GM19455 (cell line): Measurements from ENCODE around the gene SORBS2.

Experiments
- ATAC-seq: cut with Tn5 transposase; IDR thresholded peaks from one replicate; pipeline ENCODE4 v1.9.1; 2021; ENCODE audit not compliant: unreplicated experiment

SORBS2 gene

DNA sequence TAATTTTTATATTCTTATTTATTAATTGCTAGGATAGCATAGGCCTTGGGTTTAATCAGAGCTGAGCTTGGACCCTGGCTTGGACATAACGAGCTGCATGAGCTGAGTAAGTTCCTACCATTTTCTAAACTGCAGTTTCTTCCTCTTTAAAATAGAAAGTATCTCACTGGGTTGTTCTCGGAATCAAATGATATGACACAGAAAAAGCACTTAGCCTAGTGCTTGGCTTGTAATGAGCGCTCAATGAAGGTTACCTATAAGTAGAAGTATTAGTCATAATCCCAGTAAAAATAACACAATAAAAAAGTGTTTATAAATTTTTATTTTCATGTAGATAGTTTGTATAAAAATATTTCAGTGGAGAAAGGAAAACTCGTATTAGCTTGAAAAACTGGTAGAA, 163.4 kb downstream of the SORBS2 start:
- no peak for ATAC-seq

DNA sequence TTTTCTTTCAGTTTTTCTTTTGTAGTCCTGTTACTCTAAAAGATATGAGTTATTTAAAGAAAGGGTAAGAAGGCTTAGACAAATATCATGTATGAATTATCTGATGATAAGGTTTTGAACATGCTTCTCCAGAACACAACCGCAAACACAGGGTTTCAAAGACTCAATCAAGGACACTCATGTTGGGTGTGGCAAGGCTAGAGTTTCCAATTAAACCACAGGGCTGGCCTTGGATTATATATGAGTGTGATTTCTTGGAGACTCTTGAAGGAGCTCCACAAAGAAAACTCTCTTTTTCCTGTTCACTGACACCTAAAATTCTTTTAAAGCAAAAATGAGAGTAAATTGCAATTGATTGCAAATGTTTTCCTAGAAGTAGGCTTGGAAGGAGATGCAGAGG, 166.6 kb downstream of the SORBS2 start:
- no peak for ATAC-seq

DNA sequence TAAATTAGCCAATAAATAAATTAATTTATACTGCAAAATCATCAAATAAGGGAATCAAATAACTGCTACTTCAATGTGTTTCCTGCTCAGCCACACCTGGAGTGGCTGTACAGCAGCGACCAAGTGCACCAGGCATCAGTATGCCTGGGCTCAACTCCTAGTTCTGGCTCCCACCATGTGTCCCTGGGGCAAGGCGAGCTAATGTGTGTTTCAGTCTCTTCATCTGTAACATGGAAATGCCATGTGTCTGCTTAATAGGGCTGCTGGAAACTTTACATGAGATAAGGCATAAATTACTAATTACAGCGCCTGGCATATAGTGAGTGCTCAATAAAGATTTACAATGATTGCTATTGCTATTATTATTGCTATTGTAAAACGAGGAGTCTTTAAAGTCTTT, 167.6 kb downstream of the SORBS2 start:
- no peak for ATAC-seq

DNA sequence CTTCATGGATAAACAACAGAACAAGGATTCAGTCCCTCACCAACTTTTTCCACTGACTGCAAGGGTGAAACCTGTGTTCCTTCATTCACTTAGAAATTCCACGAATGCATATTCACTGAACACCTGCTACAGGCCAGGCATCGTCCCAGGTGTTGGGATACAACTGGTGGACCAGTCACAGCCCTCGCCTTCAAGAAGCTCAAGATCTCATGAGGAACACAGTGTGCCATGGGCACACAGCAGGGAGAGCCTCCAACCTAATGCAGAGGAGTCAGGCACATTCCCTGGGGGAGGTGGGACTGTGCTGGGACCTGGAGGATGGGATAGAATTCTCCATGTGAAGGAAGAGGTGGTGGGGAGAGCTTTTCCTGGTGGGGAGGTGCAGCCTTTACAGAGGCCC, 169.1 kb downstream of the SORBS2 start:
- no peak for ATAC-seq

DNA sequence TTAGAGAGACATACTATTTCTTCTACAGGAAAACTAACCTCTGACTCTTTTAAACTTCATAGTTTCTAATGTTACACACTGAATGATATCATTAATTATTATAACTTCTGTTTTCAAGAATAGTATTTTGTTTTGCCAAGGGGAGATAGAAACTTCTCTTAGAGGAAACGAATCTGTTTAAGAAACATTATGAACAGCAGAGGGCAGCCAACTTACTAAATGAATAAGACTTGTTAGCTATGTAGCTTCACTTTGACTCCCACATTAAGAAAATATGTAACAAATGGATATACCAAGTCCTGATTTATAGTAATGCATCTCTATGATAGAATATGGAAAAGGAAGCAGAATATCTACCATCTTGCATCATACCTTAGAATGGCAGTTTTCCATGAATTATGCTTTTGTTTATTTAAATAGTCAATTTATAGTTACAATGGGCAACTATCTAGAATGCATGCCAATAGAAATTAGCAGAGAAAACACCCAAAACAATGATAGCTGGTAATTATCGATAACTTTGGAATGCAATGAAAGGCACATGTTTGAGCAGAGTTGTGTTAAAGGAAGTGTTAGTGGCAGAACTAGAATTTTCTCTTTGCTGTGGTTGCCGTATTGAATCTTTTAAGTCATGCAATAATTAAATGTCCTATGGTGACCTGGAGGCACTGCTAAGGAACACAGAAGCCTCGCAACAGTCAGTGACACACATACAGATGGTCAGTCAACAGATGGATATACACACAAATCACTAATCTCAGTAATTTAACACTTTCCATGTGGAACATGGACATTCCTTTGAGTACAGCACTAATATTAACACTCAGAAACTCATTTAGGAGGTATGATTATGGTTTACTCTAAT, 171.0 kb downstream of the SORBS2 start:
- ATAC-seq, result peak; percentile 55

DNA sequence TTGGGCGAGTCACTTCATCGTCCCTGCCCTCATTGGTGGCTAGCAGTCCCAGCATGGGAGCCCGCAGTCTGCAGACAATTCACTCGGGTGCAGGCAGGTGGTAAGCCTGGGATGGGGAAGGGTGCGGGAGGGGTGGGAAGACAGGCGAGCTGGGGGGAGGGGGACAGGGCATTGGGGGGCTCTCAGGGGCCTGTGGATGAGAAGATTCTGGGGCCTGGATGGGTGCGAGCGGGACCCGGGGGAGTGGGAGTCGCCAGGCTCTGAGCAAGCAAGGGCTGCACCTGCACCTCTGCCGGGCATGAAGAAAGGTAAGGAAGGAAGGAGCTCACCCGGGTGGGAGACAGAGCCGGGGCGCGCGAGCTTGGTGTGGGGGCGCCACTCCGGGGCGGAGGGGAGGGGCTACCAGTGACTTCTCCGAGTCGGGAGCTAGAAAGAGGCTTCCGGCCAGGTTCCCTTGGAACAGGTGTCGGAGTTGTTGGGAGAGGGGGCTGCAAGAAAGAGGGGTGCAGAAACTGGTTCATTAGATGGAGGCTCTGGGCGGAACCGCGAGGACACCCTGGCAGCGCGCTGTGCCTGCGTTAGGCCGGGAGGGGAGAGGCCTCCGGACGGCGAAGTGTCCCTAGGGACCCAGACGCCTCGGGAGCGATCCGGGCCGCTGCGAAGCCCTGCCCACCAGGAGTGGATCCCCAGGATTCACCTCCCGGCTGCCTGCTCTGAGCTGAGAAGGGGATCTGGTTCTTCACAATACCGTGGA, 173.3 kb downstream of the SORBS2 start:
- no peak for ATAC-seq

DNA sequence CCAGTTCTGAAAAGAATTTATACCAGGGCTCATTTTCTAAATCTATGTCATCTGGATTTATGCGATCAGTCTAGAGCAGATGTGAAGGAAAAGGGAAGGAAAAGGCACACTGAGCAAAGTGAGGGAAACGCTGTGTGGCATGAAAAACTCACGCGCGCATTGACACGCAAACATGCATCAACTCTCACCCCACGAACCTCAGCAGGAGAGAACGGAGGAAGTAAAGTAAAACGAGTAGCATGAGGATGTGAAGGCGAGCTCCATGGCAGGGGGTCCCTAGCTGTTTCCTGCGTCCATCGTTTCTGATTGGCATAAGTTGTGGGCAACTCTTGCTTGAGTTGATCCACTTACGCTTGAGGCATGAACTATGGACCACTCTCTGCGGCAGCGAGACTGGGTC, 173.9 kb downstream of the SORBS2 start:
- no peak for ATAC-seq

DNA sequence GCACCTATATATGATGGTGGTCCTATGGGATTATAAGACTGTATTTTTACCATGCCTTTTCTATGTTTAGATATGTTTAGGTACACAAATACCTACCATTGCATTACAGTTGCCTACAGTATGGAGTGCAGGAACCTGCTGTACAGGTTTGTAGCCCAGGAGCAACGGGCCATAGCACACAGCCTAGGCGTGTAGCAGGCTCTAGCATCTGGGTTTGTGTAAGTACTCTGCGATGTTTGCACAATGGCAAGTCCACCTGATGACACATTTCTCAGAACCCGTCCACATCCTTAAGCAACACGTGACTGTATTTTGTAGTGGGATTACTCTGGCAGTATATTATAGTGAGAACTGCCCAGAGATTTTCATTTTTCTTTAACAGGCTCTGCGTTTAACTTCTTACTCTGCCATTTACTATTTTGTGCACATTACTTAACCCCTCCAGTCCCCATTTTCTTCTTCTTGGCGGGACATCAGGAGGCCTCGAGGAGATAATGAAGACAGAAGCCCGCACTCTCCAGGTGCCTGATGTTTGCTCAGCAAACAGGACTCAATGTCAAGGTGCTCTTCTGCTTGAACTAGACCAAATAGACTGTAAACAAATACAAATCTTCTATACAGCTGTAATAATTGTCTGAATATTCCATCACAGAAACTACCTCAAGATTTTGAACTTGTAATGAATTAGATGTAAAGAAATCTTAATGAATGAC, 174.7 kb downstream of the SORBS2 start:
- no peak for ATAC-seq

DNA sequence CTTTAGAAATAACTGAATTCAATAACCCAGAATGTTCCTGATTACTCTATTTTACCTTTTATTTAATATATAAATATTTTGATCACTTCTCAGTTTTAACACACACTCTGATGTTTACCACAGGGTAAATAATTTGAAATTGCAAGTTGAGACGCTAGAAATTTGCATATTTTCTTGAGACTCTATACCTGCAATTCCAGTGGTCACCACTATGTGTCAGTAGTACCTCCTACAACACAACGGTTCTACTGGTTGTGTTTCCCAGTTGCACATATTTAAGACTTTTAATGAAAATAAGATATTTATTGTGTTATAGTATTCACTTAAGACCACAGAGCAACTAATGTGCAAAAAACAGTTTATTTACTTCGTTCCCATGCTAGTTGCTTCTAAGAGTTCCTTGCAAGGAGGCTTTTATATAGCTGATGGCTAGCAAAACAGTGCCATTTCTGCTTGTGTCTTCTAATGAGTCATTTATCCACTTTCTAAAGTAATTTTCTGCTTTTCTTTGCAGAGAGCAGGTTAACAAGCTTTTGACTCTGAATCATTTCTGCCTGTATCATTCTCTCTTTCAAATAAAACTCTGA, 177.8 kb downstream of the SORBS2 start:
- no peak for ATAC-seq

DNA sequence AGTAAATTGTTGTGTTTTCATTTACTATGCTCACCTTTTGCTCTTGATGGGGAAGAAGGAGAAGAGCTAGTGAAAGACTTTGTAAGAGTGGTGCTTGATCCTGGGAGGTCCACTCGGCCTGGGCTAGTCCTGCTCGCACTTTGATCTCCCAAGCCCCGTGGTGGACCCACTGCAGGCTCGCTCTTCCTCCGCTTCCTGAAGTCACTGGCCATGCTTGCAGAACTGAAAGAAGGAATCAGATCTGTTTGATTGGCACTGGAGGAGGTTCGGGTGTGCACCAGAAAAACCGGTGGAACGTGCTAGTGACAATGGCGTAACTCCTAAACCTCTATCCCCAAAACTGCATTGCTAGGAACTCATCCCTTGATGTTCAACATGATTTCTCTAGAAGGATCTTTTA, 185.2 kb downstream of the SORBS2 start:
- no peak for ATAC-seq

DNA sequence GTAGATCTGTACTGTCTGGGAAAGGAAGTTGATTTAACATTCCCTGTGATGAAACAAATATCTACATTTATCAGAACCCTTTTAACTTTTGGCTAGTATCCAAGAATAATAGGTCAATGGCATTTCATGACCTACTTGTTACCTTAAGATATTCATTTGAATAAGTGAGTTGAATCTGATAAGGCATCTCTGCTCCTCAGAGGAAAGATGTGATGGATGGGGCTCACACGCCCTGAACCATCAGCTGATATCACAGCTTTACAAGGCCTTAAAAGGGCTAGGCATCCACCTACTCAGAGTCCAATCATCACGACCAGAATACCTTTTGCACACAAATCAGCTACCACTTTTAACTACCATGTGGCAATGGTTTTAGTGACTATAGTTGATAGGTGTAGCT, 186.5 kb downstream of the SORBS2 start:
- ATAC-seq, result no peak

DNA sequence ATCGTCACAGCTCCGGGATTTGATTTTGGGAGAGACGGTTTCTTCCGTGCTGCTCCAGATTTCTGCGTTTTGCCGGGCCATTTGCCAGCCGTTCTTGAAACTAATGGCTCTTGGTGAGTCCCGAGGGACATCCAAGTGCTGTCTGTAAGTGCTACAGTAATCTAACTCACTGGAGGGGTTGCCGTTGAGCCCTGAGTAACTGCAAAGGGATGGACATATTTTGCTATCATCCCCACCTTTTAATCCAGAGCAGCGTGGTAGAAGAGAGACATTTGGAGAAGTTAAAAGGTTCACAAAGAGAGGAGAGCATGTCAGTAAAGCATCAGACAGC, 187.8 kb downstream of the SORBS2 start:
- no peak for ATAC-seq

DNA sequence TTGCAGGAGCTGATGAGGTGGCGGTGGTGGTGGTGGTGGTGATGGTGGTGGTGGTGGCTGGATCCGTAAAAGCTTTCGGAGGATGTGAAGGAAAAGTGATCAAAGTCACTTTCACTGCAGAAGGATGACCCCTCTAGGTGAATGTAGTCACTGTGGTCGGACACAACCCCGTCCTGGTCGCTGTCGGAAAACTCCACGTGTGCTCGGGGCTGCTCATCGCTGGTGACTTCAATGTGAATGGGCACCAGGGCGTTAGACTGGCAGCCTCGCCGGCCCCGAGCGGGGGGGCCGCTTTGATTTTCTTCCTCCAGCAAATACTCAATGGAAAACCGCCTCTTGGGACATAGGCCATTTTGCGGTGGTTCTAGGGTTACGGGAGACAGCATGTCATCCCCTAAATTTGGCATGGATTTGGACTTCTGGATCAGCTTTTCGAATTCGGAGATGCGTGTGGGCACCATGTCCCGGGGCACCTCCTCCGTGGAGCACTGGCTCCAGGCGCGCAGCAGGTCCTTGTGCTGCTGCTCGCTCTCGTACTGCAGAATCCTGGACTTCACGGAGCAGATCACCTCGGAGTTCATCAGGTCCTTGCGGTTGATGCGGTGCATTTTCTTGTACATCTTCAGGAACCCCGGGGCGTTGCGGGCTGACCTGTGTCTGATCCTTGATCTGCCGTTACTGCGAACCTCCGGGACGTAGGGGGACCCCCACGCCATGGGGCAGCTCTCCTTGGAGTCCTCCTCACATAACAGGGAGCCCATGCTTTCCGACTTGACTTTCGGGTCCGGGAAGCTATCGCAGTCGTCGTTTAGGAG, 188.3 kb downstream of the SORBS2 start:
- no peak for ATAC-seq

DNA sequence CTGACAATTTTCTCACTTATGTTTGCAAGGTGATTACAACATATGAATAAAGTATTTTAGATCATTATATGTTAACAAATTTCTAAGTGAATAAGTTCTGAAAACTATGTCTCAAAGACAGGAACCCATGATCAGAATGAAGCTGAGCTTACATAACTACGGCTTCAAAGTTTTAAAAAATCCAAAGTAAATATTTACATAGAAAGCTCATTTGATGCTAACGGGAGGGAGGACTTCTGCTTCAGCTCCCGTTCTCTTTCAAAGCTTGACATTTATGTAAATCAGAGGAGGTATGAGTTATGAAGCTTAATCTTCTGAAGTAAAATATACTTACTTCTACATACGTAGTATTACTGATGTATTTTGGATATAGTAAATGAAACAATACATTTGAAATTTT, 203.8 kb downstream of the SORBS2 start:
- ATAC-seq, result no peak

DNA sequence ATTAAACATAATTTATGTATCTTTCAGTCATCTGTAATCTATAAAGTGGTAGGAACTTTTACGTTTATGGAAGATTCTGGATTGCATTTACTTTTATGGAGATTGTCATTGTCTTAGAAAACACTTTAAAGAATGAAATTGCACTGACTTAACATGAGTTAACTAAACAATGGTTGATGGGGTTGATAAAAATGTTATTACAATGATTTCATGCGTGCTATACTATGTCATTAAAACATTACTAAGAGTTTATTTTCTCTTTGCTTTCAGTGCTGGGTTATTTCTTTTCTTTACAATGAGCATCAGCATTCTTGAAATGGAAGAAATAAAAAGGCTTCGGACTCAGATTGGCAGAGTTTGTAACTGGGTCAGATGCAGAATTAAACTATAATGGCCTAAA, 209.6 kb downstream of the SORBS2 start:
- ATAC-seq, result no peak

DNA sequence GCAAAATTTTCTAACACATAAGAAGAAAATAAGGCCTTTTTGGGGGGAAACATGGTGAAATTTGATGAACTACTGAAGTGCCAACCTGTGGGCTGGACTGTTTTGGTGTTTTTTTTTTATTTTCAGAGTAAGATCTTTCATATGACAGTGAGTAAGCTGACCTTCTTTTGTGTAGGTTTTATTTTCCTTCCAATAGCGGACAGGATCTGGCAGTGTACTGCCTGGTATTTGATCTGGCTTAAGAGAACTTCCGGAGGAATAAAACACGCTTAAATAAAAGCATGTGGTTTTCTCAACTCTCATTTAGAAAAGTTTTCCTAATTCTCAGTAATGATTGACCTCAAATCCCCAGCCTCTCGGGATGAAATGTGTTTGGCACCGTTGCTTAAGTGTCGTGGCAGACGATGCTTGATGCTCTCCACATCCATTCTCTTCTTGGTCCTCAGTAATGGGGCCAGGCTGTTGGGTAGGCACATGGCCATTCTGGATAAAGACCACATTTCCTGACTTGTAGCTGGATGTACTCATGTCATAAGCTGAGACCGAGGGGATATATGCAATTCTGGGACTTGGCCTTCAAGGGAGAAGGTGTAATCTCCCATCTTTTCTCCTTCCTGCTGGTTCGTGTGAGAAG, 211.1 kb downstream of the SORBS2 start:
- ATAC-seq, result no peak

DNA sequence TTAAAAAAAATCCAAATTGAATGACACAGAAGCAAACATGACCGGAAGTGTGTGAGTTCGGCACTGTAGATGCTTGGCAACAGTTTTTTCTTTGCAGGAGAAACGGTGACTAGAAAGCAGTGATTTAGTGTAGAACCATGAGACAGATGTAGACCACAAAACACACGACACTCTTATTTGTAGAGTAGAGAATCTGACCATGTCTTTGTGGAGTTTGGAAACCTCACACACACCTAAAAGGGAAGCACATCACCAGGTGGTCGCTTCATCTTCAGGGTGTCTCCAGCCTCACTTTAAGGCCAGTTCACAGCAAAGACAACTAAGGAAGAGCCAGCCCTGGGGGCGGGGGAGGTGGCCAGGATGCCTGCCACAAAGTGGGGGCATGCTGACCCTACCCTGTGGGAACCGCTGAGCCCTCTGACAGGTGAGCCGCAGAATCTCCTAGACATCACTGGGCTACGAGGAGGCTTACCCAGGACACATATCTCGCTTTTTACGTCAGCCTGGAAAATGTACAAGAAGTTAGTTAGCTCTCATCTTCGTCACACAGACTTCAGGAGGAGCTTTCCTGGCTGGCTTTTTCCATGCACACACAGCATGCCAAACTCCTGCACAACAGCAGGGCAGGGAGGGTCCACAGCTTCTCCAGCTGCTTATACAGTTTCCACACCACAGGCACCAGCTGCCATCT, 212.3 kb downstream of the SORBS2 start:
- ATAC-seq, result no peak

DNA sequence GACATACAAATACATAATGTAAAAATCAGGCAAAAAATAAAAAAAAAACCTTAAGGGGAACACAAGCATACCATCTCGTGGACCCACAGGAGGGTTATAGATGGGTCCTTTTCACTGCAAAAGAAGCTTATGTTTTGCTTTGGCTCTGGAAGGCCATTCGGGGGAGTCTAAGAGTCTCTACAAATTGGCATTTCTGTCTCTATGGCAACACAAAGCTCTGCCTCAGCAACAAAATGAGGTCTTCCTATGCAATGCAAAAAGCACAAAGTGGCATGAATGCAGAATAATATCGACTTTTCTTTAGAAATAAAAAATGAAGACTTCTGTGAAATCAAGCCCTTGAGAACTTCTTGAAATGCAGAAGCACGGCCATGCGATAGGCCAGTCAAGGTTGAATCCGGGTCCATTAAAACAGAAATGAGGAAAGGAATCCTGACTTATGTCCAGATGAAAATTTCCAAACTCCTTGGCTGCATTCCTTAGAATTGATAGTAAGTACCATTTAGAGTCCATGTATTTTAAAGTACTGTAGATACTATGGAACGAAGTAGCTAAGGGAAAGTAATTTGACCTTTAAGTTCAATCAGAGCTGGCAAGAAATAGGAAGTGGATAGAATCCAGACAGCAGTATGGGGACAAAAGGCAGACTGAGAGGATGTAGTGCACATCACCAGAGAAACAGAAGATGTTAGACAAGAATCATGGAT, 213.0 kb downstream of the SORBS2 start:
- ATAC-seq, result no peak
